ENCODE results near the gene CAMTA1.

The CAMTA1 gene

GRCh38 chr1:7721940-7722669, 936.9 kb downstream of the CAMTA1 start:
- no peak for DNase-seq (ENCODE audit: low read depth)
- no peak for TF ChIP-seq CTCF (conservative IDR thresholded peaks at IDR 0.05; ENCODE audit: control insufficient read depth, insufficient read depth, low read depth, low read length)
- H3K4me3 ChIP-seq (ENCODE audit: control insufficient read depth, low read depth, low read length): no peak overlapping the region

GRCh38 chr1:7722670-7723012, 937.4 kb downstream of the CAMTA1 start:
- DNase-seq (ENCODE audit: low read depth): no peak
- H3K4me3 ChIP-seq (ENCODE audit: control insufficient read depth, low read depth, low read length): no peak overlapping the region
- no peak for TF ChIP-seq CTCF (conservative IDR thresholded peaks at IDR 0.05; ENCODE audit: control insufficient read depth, insufficient read depth, low read depth, low read length)

DNA sequence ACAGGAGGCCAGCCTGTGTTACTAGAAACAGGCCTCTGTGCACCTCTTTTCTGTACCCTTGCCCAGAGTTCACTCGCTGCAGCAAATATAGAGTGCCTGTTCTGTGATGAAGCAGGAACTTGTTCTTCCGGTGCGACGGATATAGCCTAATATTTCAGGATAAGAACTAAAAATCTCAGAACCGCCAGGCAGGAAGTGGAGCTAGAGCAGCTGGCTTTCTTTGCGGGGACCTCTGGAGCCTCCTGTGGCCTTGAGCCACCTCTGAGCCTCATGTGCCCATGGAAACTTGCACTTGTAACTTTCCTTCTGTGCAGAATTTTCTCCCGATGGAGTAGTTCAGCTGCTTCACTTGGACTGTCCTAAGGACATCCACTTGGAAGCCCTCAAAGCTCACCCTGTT, 941.4 kb downstream of the CAMTA1 start:
- no peak for DNase-seq (ENCODE audit: low read depth)
- no peak for TF ChIP-seq CTCF (conservative IDR thresholded peaks at IDR 0.05; ENCODE audit: control insufficient read depth, insufficient read depth, low read depth, low read length)
- no peak overlapping the region for H3K4me3 ChIP-seq (ENCODE audit: control insufficient read depth, low read depth, low read length)

GRCh38 chr1:7727809-7728471, 942.7 kb downstream of the CAMTA1 start:
- no peak overlapping the region for H3K4me3 ChIP-seq (ENCODE audit: control insufficient read depth, low read depth, low read length)
- no peak for TF ChIP-seq CTCF (conservative IDR thresholded peaks at IDR 0.05; ENCODE audit: control insufficient read depth, insufficient read depth, low read depth, low read length)
- DNase-seq (ENCODE audit: low read depth): no peak

GRCh38 chr1:7729761-7730160, 944.5 kb downstream of the CAMTA1 start:
- no peak for TF ChIP-seq CTCF (conservative IDR thresholded peaks at IDR 0.05; ENCODE audit: control insufficient read depth, insufficient read depth, low read depth, low read length)
- DNase-seq (ENCODE audit: low read depth): no peak
- no peak overlapping the region for H3K4me3 ChIP-seq (ENCODE audit: control insufficient read depth, low read depth, low read length)

DNA sequence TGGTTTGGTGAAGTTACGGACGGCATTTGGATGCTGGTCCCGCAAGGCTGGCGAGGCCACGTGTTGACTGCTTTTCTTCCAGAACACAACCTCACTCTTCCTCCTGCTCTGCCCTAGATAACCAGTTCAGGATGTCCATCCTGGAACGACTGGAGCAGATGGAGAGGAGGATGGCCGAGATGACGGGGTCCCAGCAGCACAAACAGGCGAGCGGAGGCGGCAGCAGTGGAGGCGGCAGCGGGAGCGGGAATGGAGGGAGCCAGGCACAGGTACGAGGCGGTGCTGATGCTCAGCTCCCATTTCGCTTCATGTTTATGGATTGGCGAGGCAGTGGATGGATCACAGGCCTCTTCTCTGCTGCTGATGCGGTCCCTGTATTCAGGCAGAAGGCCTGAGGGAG, 947.1 kb downstream of the CAMTA1 start:
- H3K4me3 ChIP-seq (ENCODE audit: control insufficient read depth, low read depth, low read length): no peak overlapping the region
- no peak for TF ChIP-seq CTCF (conservative IDR thresholded peaks at IDR 0.05; ENCODE audit: control insufficient read depth, insufficient read depth, low read depth, low read length)
- no peak for DNase-seq (ENCODE audit: low read depth)

Data from fibroblast of mammary gland (primary cell).